Prostate gland (tissue), 2 donors: ENCODE data around the gene ESM1.

Source experiments
- POLR2A ChIP-seq: fragments of 450-650 bp; IDR thresholded peaks from one replicate; pipeline ENCODE4 v1.6.1; 2016; ENCODE audit warnings: antibody characterized with exemption, mild to moderate bottlenecking
- TF ChIP-seq, protein P1 (sequence below), 4 experiments: fragments of 200-600 bp in 2 of 4; fragments of 450-650 bp in 2 of 4; sonication (generic) in 2 of 4; IDR thresholded peaks; 1 replicate in 3 of 4; 2 replicates in 1 of 4; pipeline ENCODE4 v1.5.1; 2016 to 2019; ENCODE audit warnings: antibody characterized with exemption in 4 of 4, mild to moderate bottlenecking in 2 of 4, moderate library complexity in 2 of 4

DNA sequence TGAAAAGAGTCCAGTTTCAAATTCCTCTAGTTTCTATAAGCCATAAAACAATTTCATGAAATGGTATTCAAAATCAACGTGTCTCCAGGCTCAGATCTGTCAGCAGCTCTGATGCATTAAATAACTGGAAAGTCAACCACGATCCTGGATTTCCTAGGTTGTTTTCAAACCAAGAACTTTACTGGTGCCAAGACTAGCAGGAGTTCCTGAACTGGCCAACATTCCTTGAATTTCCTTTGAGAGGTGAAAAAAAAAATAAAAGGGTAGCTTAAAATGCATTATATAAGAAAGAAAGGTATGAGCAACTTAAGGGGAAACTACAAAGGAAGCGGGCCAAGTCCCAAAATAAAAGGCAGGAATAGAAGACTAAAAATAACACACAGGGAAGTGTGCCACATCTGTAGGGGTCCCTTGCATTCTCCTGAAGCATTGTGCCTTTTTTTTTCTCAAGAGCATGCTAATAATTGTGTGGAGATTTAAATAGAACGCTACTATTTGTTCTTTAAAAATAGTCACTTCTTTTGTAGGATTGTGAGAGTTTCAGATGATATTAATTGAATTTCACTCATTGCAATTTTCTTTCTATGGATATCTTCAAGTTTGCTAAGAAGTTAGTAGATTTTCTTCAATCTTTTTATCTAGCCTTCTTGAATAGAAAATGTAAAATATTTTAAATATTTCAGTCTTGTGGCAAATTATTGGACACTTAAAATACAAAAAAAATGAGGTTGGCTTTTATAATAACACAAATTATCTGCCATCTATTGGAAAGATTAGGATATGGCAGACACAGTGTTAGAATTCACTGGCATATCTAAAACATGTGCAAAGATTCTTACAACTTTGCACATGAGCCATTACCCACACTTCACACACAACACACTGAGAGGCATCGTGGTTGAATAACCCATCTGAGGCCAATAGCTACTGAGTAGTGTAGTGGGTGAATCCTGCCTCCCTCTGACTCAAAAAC lies 15.3 kb downstream of the ESM1 start:
- TF ChIP-seq, protein P1, sequence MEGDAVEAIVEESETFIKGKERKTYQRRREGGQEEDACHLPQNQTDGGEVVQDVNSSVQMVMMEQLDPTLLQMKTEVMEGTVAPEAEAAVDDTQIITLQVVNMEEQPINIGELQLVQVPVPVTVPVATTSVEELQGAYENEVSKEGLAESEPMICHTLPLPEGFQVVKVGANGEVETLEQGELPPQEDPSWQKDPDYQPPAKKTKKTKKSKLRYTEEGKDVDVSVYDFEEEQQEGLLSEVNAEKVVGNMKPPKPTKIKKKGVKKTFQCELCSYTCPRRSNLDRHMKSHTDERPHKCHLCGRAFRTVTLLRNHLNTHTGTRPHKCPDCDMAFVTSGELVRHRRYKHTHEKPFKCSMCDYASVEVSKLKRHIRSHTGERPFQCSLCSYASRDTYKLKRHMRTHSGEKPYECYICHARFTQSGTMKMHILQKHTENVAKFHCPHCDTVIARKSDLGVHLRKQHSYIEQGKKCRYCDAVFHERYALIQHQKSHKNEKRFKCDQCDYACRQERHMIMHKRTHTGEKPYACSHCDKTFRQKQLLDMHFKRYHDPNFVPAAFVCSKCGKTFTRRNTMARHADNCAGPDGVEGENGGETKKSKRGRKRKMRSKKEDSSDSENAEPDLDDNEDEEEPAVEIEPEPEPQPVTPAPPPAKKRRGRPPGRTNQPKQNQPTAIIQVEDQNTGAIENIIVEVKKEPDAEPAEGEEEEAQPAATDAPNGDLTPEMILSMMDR (IDR thresholded peaks at IDR 0.05) = no peak
- TF ChIP-seq POLR2A = no peak
